T follicular helper cell (primary cell): ENCODE results near the gene MAGI1.

Experiments used
- DNase-seq: peaks from one replicate; pipeline ENCODE4 v3.0.0-alpha.2; 2020; ENCODE audit warnings: low read depth

Gene MAGI1

DNA sequence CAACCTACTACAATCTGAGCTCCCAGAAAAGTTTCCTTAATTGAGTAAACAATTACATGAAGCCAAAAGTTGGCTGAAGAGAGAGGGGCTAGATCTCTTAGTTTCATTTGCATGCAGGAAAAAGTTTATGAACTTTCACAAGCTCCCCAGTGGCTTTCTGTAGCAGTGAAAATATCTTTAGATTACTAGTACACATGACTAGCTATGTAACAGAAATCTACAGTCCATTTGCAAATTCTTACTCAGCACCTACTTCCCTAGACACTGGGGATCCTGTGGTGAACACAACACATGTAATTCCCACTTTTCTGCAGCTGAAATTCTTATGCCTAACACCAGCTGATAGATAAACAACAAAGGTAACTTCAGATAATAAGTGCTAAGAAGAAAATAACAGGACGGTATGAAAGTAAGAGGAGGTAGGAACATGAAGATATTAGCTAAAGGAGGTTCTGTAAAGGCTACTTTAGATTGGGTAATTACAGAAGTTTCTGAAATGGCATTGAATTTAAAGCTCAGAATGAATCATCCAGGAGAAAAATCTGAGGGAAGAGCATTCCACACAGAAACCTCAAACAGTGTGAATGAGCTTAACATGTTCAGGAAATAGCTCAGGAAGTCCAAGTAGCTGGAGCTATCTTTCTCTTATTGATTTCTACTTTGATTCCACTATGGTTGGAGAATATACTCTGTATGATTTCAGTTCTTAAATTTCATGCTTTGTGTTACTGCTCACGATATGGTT, 204.8 kb downstream of the MAGI1 start:
- no peak for DNase-seq

DNA sequence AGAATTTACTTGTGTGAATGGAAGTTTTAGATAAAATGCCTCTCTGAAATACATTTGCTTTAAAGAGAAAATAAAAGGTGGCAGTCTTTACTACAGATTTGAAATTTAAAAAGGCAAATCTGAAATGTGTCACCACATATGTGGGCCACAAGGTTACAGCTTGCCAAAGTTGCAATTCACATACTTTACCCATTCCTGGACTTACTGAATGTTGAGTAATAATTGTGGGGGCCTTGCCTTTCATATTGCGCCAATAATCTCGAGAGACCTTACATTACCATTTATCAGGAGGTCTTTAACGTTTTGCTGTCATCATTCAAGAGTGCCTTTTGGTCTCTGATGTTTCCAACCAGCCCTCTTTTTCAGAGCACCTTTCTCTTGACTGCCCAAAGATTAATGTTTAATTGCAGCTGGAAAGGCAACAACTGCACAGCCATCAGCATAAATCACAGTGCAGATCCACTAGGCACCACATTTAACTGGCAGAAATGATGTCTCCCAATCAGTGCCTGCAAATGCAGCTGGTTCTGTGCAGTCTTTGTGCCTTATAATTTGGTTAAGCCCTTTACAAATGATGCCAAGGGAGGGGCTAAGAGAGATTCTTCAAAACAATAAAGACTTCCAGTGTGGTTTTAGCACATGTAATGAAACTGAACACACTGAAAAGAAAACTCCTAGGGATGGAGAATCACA, 206.8 kb downstream of the MAGI1 start:
- DNase-seq: no peak

DNA sequence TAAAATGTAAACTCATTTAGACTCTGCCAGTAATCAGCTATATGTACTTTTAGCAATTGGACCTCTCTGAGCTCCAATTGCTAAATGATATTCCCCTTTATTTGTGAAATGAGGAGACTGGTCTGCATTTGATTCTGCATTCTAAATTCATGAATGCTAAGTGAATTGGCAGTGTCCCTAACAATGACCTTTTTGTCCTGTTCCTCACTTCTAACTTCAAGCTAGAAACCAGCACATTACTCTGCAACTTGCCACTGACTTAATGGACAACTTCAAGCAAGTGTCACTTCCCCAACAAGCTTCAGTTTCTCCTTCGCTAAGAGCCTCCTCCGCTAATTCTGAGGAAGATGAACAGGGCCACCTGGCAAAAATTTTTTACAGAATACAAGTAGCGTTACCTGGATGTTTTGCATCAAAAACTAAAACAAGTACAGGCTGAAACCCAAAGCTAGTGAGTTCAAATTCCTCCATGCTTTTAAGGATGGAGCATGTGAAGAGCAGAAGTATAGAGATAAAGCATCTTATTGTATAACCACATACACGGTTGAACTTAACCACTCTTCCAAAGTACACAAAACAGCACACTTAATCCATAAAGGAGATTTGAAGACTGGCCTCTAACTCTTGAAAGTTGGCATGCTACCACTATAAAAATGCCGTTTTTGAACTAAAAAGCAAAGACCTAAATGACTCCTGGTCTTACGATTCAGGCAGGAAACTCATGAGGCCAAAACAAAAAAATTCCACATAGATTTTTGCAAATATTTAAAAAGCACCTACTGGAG, 207.6 kb downstream of the MAGI1 start:
- no peak for DNase-seq

DNA sequence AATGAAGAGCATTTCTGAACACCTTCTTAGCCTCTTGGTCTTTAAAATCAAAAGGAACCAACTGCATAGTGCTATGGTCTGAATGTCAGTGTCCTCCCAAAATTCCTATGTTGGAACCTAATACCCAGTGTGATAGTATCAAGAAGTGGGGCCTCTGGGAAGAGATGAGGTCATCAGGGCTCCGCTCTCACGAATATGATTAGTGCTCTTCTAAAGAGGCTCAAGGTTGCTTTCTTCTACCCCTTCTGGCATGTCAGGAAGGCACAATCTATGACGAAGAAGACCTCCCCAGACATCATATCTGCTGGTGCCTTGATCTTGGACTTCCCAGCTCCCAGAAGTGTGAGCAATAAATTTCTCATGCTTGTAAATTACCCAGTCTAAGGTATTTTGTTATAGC, 209.5 kb downstream of the MAGI1 start:
- no peak for DNase-seq

DNA sequence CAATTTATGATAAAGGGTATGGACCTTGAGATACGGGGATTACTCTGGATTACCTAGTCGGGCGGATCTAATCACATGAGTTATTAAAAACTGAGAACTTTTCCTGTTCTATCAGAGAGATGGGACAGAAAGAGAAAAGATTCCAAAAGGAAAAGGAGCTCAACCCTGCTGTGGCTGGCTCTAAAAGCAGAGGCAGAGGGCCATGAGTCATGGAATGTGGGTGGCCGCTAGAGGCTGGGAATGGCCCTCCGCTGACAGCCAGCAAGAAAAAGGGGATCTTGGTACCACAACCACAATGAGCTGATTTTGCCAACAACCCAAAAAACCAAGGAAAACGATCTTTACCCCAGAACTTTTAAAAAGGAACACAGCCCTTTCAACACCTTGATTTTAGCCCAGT, 210.0 kb downstream of the MAGI1 start:
- DNase-seq: no peak

DNA sequence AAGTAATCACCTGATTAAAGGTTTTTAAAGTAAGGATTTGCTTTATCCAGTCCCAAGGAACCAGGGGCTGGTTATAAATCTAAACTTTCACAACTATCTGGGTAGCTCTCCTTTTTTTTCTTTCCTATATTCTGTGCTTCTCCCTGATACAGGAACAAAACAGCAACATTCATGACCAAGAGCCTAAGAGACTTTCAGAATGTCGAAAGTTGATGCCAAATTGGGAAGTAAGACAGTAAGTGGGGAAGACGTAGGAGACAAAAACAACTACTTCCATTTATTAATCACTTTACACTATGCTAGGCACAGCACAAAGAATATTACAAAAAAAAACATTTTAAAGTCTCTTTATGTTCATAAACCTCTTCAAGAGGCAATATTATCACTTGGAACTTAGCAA, 211.6 kb downstream of the MAGI1 start:
- DNase-seq: no peak

DNA sequence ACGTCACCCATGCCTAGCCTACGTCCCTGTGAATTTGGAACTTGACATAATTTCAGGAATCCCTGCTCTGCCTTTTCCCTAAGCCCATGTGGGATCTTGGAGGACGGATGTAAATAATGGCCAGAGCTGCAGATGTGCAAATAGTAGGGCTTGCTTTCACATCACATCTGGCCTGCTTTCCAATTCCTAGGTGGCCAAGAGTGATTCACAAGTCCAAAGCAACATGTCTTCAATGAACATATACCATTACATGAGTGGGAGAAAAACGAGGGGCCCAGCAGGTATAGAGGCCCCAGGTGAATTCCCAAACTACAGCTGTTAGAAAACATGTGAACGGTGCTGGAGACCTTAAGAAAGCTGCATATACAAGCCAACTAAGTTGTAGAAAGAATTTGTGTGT, 214.6 kb downstream of the MAGI1 start:
- DNase-seq: no peak

DNA sequence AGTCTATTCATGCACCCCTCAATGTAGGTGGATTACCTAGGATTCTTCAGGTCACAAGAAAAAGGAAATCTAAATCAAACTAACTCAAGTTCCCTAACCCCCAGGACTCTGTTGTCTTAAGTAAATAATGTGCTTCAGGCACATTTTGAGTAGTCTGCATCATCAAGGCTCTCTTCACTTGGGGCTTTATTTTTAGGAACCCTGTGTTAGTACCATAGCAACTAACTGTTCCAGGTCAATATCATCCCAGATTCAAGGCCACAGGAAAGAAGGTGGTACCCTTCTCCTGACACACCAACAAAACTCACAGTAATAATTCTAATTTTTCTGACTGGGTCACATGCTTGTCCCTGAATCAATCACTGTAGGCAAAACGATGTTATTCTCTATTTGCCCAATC, 218.1 kb downstream of the MAGI1 start:
- no peak for DNase-seq

DNA sequence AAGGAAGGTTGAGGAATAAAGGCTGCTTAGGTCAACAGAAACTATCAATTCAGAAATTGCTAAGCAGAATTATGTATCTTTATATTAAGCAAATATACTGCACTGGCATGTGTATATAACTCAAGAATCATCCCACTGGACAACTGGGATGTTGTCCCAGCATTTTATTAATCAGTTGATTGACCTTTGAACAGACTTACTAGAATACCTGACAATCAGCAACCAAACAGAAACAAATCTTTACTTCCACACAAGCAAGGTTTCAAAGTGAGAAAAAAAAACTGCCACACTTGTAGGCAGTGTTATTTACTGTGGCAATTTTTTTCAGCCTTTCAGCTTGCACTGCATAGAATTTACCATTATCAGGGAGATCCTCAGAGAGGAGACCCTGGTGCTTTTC, 218.8 kb downstream of the MAGI1 start:
- DNase-seq: no peak

DNA sequence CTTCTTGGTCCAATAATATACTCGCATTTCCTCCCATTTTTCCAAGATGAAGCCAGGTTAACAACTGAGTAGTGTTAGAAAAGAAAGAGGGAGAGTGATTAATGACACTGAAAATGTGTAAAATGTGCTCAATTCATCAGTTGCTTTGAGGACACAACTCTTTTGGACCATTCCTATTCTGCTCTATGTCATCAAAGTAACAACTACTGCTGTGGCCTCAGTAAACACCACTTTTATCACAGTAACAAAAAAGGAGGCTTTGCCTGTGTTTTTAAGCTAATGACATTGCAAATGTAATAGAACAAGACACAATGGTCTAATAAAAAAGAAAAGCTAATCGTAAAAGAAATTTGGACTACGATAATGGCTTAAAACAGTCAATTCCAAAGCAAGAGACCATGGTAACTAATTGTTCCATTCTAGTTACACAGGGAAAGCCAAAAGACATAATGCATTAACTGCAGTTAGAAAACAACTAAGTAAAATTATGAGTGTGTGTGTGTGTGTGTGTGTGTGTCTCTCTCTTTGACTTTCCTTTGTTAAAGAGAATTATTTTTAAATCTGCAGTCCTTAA, 221.1 kb downstream of the MAGI1 start:
- DNase-seq: no peak

DNA sequence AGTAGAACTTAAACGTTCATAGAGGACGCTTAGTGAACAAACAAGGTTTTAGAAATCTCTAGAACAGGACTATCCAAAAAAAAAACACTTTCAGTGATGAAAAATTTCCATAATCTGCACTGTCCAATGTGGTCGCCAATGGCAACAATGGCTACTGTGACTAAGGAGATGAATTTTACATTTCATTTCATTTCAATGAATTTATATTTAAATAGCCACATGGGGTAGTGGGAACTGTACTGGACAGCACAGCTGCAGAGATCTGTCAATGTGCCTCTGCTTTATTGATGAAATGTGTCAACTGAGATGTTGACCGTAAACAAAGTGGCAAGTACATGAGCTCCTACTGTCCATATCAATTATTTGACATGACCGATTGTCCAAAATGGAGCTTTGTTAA, 222.5 kb downstream of the MAGI1 start:
- DNase-seq: no peak

DNA sequence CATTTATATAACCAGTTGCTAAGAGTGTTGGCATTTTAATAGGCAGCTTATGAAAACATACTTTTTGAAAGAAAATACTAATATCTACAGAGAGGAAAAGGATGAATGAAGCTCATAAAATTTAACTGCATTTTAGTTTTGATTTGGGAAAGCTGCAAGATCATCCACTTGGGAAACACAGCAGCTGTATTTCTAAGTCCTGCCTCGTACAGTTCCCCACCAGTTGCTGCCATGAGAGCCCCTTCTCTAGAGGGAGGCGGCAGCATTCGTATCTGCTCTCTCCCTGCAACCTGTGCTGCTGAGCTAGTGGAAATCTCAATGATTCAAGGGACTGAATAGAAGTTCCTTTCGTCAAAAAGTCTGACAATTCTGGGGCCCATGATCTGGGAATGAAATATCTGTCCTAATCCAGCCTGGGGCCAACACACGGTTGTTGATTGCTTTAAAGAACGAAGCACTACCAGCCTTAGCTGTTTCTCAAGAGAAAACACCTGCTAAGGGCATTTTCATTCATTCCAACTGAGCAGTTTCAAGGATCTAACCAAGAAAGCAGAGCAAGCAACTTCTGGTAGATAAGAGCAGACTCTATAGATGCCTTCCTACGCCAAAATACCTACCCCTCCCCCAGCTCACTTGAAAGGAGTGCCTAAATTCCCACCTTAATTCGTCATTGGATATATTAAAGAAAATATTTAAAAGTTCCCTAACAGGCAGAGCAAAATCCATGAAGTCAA, 223.7 kb downstream of the MAGI1 start:
- DNase-seq: no peak

DNA sequence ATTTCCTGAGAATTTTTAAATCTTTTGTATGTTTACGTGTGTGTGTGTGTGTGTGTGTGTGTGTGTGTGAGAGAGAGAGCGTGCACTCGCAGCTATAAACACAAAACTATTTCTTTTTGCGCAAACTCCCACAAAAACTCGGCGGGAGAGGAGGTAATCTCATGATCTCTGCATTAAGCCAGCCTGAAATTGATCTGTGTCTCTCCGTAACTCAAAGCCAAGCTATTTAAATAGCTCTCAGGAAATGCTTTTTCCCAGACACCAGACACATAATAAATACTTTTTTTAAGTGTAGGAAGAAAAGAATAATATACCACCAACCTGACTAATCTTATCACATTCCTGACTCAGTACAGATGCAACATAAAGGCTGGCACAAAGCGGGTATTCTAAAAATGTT, 226.8 kb downstream of the MAGI1 start:
- no peak for DNase-seq

DNA sequence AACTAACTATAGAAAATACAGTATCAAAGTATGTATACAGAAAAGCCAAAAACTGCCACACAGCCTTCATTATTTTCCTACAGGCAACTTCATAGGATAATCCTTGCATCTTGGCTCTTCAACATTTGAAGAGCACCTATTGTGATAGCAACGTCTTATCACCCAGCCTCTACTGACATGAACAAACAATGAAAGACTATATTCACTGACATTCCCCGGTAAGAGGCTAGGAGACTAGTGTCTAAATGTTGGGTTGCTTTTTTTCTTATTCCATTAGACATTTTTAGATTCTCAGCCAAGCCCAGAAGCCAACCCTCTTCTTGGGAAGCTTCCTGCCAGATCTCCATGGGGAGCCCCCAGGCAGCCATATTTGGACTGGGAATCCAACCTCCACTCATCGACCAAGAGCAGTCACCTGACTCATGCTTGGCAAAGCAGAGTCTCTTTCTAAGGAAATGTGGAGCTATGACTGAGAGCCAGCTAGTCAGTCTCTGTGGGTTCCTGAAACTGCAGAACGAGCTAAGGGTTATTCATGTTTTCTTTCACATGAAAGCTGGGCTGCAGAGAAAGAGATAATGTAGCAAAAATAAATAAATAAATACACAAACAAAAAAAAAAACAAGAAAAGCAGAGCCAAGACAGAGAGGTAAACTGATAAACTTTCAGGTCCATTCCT, 227.5 kb downstream of the MAGI1 start:
- DNase-seq: no peak

DNA sequence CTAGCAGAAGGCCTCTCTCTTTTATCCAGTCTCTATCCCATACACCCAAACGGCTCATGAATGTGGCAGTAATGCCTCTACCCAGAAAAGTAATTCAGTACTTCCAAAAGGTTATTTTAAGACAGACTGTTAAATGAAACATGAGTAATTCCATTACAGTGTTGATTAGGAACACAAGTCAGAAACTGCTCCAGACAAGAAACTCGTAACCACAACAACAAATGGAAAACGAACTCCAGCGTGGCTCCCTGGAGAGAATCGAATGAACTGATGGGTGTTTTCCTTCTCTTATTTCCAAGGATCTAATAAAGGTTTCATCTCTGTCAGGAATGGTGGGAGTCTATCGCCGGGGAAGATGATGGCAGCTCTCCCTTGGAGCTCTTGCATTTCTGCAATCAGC, 228.4 kb downstream of the MAGI1 start:
- DNase-seq: no peak

DNA sequence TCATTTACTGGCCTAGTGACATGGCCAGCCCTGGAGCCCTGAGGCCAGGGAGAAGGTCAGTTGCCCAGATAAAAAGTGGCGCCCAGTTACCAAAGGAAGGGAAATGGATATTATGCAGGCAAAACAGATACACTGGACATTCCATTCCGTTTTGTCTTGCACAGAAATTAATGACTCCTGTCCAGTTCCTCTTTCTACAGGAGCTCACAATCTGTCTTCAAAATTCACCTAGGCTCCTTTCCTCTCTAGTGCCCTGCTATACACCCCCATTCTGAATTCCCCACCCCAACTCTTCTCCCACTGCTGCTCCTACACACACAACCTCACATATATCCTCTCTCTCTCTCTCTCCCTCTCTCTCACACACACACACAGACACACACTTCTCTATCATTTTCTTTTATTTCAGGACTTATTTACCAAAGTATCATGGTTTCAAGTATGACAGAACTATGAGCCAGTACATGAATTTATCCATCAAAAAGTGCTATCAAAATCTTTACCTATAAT, 229.0 kb downstream of the MAGI1 start:
- no peak for DNase-seq

DNA sequence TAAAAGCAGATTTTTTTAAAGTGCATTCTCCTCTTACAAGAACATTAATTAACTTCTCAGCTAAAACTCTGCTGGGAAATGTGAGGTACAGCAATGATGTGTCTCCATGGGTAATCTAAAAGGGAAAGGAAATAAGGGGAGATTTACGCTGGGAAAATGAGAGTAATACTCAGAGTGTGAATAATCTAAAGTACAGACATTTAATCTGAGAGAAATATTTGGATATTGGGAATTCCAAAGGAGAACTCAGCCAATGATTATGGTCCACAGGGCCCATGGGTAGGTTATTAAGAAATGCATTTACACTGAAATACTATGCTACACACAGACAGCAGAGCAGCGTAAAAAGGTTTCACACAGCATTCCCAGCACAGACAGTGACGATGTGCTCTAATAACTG, 229.9 kb downstream of the MAGI1 start:
- DNase-seq: no peak

DNA sequence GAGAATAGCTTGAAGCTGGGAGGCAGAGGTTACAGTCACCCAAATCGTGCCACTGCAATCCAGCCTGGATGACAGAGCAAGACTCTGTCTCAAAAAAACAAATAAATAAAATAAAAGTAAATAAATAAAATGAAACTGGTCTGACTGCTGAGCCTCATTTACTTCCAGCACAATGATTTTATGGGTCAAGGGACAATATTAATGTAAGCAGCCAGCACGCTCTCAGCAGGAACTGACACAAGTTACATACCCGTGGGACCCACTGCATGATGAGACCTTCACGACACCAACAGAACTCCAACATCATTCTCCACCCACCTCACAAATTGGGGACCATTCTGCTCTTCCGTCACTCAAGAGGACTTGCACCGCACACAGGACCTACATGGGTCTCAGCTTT, 230.3 kb downstream of the MAGI1 start:
- no peak for DNase-seq

DNA sequence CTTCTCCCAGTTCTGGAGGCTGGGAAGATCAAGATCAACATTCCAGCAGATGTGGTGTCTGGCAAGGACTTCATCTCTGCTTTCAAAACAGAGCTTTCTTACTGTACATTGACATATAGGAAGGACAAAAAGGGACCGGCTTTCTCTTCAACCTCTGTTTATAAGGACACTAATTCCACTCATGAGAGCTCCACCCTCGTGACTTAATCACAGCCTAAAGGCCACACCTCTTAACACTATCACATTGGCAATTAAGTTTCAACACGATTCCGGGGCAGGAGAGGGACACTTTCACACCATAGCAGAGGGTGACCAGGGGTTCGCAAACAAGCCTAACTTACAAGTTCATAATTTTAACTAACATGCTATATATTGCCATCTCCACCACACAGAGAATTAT, 231.5 kb downstream of the MAGI1 start:
- DNase-seq: no peak

DNA sequence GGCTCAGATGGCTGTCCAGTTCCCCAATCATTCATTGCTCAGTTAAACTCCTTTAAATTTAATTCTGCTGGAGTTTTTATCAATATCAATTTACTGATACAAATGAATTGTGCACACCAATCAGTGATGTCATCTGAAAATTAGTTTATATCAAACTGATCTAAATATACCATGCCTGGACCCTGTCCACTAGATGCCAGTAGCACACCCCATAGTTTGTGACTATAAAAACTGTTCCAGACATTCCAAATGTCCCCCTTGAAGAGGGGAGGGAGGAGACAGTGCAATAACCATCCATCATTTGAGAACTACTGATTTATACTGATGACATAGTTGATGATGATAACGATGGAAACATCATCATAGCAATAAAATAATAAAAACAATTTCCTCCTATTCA, 232.1 kb downstream of the MAGI1 start:
- DNase-seq: no peak

DNA sequence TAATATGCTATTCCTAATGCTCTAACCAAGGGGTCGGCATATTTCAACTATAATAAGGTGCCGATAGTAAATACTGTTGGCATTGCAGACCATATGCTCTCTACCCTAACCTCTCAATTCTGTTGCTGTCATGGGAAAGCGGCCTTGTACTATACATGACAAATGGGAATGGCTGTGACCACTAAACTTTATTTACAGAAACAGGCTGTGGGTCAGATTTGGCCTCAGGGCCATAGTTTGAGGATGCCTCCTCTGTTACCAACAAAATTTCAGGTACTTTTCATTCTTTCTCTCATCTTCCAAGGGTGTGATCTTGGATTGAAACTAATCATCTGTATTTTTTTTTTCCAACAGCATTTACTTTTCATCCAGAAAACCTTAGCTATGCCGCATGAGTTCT, 242.0 kb downstream of the MAGI1 start:
- no peak for DNase-seq
